22Rv1 (cell line): ENCODE data around the gene KCNIP3.

Source experiments
- H3K27ac ChIP-seq: fragments of 450-650 bp; 2 replicates; pipeline ENCODE4 v1.5.1; 2017
- ZFX ChIP-seq: fragments of 450-650 bp; IDR thresholded peaks from 2 replicates; pipeline ENCODE4 v1.6.1; 2017; ENCODE audit warnings: antibody characterized with exemption, borderline replicate concordance
- TF ChIP-seq, protein P1 (sequence below): fragments of 450-650 bp; IDR thresholded peaks from 2 replicates; pipeline ENCODE4 v1.5.1; 2017; ENCODE audit warnings: mild to moderate bottlenecking

The KCNIP3 gene

DNA sequence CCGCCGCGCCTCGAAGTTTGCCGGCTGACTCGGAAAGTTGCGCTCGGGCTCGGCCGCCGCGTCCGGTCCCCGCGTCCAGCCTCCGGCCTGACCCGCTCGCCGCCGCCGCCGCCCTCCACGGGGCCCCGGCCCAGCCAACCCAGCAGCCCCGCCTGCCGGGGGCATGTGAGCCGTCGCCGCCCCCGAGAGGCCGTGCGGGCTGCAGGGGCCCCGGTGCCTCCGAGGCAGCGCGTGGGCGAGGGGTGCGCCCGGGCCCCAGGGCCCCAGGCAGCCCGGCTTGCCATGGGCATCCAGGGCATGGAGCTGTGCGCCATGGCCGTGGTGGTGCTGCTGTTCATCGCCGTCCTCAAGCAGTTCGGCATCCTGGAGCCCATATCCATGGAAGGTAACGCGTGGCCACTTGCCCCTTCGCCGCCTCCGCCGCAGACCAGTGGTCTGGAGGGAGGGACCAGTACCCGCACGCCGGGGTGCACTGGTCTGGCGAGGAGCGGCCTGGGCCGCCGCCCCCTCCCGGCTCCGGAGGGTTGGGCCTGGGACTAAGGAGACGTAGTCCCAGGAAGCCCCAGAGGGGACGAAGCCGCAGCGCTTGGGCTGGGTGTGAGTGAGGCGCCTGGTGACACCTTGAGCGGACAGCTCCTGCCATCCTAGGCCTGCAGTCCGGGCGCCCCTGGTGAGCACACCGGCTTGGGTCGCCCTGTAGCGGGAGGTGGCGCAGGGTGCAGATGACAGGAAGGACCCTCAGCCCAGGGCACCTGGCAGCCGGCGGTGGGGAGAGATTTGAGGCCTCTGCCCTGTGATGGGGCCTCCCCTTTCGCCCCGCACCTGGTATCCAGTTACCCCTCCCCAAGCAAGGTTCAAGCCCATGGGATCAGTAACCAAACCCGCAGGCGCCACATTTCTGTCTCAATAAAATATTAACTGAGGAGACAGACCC is 49.9 kb downstream of the KCNIP3 start:
- TF ChIP-seq, protein P1, sequence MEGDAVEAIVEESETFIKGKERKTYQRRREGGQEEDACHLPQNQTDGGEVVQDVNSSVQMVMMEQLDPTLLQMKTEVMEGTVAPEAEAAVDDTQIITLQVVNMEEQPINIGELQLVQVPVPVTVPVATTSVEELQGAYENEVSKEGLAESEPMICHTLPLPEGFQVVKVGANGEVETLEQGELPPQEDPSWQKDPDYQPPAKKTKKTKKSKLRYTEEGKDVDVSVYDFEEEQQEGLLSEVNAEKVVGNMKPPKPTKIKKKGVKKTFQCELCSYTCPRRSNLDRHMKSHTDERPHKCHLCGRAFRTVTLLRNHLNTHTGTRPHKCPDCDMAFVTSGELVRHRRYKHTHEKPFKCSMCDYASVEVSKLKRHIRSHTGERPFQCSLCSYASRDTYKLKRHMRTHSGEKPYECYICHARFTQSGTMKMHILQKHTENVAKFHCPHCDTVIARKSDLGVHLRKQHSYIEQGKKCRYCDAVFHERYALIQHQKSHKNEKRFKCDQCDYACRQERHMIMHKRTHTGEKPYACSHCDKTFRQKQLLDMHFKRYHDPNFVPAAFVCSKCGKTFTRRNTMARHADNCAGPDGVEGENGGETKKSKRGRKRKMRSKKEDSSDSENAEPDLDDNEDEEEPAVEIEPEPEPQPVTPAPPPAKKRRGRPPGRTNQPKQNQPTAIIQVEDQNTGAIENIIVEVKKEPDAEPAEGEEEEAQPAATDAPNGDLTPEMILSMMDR = no peak
- no peak for TF ChIP-seq ZFX
- H3K27ac ChIP-seq = peak overlapping the region; percentile 75

- H3K27ac ChIP-seq = no peak overlapping the region
Measured at GRCh38 chr2:95347681-95348608, 50.8 kb downstream of the KCNIP3 start.

GRCh38 chr2:95348609-95349567 is 51.7 kb downstream of the KCNIP3 start:
- TF ChIP-seq ZFX = no peak
- TF ChIP-seq, protein P1 = no peak
- H3K27ac ChIP-seq = no peak overlapping the region

More at GRCh38 chr2:95347681-95348608, 50.8 kb downstream of the KCNIP3 start:
- TF ChIP-seq, protein P1 = no peak
- TF ChIP-seq ZFX = no peak

DNA sequence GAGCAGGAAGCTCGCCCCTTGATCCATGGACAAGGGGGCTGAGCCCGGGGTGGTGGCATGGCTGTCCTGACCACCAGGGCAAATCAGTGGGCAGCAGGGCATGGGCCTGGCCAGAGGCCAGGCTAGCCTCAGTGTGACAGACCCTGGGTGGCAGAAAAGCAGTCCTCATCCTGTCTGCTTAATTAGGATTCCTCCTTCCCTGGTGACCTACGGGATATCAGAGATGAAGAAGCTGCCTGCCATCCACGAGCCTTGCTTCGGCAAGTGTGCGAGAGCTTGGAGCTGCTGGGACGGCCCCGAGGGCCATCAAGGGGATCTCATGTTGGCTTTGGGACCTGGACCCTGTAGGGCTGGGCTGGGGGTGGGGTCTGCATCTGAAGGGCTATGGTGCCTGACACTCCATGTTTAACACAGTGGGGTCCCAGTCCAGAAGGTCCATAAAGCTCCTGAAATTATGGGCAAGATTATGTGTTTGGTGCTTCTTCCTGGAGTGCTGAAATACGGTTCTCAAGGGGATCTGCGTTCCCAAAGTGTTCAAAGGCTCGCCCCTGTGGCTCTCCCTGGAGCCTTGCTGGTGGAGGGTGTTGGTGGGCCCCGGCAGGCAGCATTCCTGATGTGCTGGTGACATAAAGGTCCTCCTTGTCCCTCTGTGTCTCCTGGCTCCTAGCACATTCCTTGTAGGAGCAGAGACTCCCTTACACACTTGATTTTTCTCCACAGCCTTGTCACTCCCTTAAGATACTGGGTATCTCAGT is 52.6 kb downstream of the KCNIP3 start:
- no peak for TF ChIP-seq ZFX
- TF ChIP-seq, protein P1 = no peak
- no peak overlapping the region for H3K27ac ChIP-seq

- H3K27ac ChIP-seq = no peak overlapping the region
- no peak for TF ChIP-seq ZFX
- TF ChIP-seq, protein P1 = no peak
Measured at GRCh38 chr2:95350368-95350767, 53.2 kb downstream of the KCNIP3 start.
